Loucy (cell line): ENCODE data around the gene VCX3B.

ENCODE experiments used
- EZH2phosphoT487 ChIP-seq: fragments of 200-600 bp; IDR thresholded peaks from 2 replicates; pipeline ENCODE4 v1.6.1; 2018; ENCODE audit warnings: antibody characterized with exemption, mild to moderate bottlenecking, moderate library complexity, borderline replicate concordance
- TF ChIP-seq, protein P1 (sequence below): fragments of 200-600 bp; sonication (generic); conservative IDR thresholded peaks from 2 replicates; pipeline ENCODE4 v1.5.1; 2014; ENCODE audit warnings: mild to moderate bottlenecking, antibody characterized with exemption, low read length

GRCh38 chrX:8429692-8430249 is 34.9 kb upstream of the VCX3B start:
- TF ChIP-seq, protein P1, sequence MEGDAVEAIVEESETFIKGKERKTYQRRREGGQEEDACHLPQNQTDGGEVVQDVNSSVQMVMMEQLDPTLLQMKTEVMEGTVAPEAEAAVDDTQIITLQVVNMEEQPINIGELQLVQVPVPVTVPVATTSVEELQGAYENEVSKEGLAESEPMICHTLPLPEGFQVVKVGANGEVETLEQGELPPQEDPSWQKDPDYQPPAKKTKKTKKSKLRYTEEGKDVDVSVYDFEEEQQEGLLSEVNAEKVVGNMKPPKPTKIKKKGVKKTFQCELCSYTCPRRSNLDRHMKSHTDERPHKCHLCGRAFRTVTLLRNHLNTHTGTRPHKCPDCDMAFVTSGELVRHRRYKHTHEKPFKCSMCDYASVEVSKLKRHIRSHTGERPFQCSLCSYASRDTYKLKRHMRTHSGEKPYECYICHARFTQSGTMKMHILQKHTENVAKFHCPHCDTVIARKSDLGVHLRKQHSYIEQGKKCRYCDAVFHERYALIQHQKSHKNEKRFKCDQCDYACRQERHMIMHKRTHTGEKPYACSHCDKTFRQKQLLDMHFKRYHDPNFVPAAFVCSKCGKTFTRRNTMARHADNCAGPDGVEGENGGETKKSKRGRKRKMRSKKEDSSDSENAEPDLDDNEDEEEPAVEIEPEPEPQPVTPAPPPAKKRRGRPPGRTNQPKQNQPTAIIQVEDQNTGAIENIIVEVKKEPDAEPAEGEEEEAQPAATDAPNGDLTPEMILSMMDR, result no peak
- TF ChIP-seq EZH2phosphoT487, result no peak
